Astrocyte (in vitro differentiated cells and primary cell): ENCODE results near the gene TERT. TPM values are rescaled to one million over a fixed set of nuclear protein-coding genes. Genes with fewer than 3 reads are reported as not detected.
"Not testable (repeated sequence)": the region's sequence is repeated elsewhere in the genome, so short reads cannot be mapped to it uniquely, and the experiment has no call there.

Source experiments
- DNase-seq: peaks from one replicate; pipeline ENCODE4 v3.0.0-alpha.2; 2010; ENCODE audit warnings: low read depth
- FAIRE-seq: peaks from 2 replicates; lab custom pipeline; 2011; peaks lifted over from hg19 to GRCh38; lab: Jason Lieb, UNC
- H2AFZ ChIP-seq: 2 replicates; pipeline ENCODE4 v1.6.0; 2012; ENCODE audit warnings: low read depth, low read length, inconsistent platforms
- H3K27ac ChIP-seq: 2 replicates; pipeline ENCODE4 v1.5.1; 2011; ENCODE audit warnings: low read depth, low read length, inconsistent platforms
- H3K27me3 ChIP-seq: 2 replicates; pipeline ENCODE4 v1.6.0; 2011; ENCODE audit warnings: low read length, inconsistent platforms; ENCODE audit not compliant: insufficient read depth
- H3K36me3 ChIP-seq: 2 replicates; pipeline ENCODE4 v1.5.1; 2011; ENCODE audit warnings: low read length, inconsistent platforms; ENCODE audit not compliant: insufficient read depth
- H3K4me1 ChIP-seq: 2 replicates; pipeline ENCODE4 v1.5.1; 2011; ENCODE audit warnings: low read length, inconsistent platforms; ENCODE audit not compliant: insufficient read depth
- H3K4me2 ChIP-seq: 2 replicates; pipeline ENCODE4 v1.6.0; 2012; ENCODE audit warnings: low read length, inconsistent platforms
- H3K4me3 ChIP-seq: 2 replicates; pipeline ENCODE4 v1.5.1; 2011; ENCODE audit warnings: low read depth, mild to moderate bottlenecking, low read length, inconsistent platforms; ENCODE audit not compliant: insufficient read depth
- H3K79me2 ChIP-seq: 2 replicates; pipeline ENCODE4 v1.6.0; 2012; ENCODE audit warnings: mild to moderate bottlenecking, low read length, inconsistent platforms; ENCODE audit not compliant: insufficient read depth
- H3K9ac ChIP-seq: 2 replicates; pipeline ENCODE4 v1.6.0; 2012; ENCODE audit warnings: mild to moderate bottlenecking, low read length, inconsistent platforms
- H3K9me3 ChIP-seq: 2 replicates; pipeline ENCODE4 v1.5.1; 2012; ENCODE audit warnings: low read depth, mild to moderate bottlenecking, low read length, inconsistent platforms; ENCODE audit not compliant: insufficient read depth
- H4K20me1 ChIP-seq: 2 replicates; pipeline ENCODE4 v1.6.0; 2012; ENCODE audit warnings: low read length, inconsistent platforms; ENCODE audit not compliant: insufficient read depth
- H3K27ac Mint-ChIP-seq: one replicate; pipeline ENCODE4 v1.8.0; 2021; ENCODE audit warnings: mild to moderate bottlenecking, mixed read lengths; ENCODE audit not compliant: unreplicated experiment
- H3K27me3 Mint-ChIP-seq: one replicate; pipeline ENCODE4 v1.8.0; 2021; ENCODE audit warnings: low read depth, mixed read lengths; ENCODE audit not compliant: unreplicated experiment
- H3K36me3 Mint-ChIP-seq: one replicate; pipeline ENCODE4 v1.8.0; 2021; ENCODE audit warnings: low read depth, mixed read lengths; ENCODE audit not compliant: unreplicated experiment
- H3K4me1 Mint-ChIP-seq: one replicate; pipeline ENCODE4 v1.8.0; 2021; ENCODE audit warnings: low read depth, mixed read lengths; ENCODE audit not compliant: unreplicated experiment
- H3K4me3 Mint-ChIP-seq: one replicate; pipeline ENCODE4 v1.8.0; 2021; ENCODE audit warnings: mild to moderate bottlenecking, moderate library complexity, mixed read lengths; ENCODE audit not compliant: unreplicated experiment
- H3K9me3 Mint-ChIP-seq: one replicate; pipeline ENCODE4 v1.8.0; 2021; ENCODE audit warnings: mild to moderate bottlenecking, mixed read lengths; ENCODE audit not compliant: unreplicated experiment
- CTCF ChIP-seq: IDR thresholded peaks from 2 replicates; pipeline ENCODE4 v1.5.1; 2011; ENCODE audit warnings: low read depth, mild to moderate bottlenecking, inconsistent platforms, low read length, moderate library complexity; ENCODE audit not compliant: insufficient read depth
- EZH2 ChIP-seq: IDR thresholded peaks from 2 replicates; pipeline ENCODE4 v1.6.1; 2012; ENCODE audit warnings: mild to moderate bottlenecking, low read length, inconsistent platforms; ENCODE audit not compliant: insufficient read depth
- total RNA-seq: library from RNA; stranded (reverse); gene quantifications from 2 replicates; pipeline ENCODE4 v1.2.1, GENCODE V29; 2021

The TERT gene
- total RNA-seq, 1 donor from 2014 or later, result 0.50 TPM

DNA sequence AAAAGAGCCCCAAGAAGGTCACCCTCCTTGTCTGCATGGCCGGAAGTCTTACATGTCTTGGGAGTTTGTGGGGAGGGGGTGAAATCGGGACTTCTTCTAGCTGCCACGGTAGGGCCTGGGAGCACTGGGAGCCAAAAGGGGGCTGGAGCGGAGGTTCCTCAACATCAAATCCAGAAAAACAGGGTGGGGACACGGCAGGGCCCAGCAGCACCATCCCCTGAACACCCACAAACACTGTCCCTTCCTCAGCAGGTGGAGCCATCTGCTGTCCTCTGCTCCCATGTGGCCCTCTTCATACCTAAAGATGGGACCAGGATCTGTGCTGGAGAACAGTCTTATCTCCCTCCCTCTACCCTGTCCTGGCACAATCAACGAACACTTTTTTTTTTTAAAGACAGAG lies 2.7 kb downstream of the TERT start:
- no peak overlapping the region for H3K9ac ChIP-seq
- H3K27me3 ChIP-seq, result peaks cover 9% of the 10 kb centered on the region
- H3K36me3 ChIP-seq, result no peaks in the 10 kb centered on the region
- Mint-ChIP-seq H3K36me3 (peaks cover 2% of the 10 kb centered on the region), H3K27ac (no peak overlapping the region), H3K4me3 (no peak overlapping the region), H3K27me3 (peaks cover 30% of the 10 kb centered on the region), H3K9me3 (peaks cover 3% of the 10 kb centered on the region), H3K4me1 (no peaks in the 10 kb centered on the region)
- TF ChIP-seq CTCF (no peak), EZH2 (no peak)
- no peak overlapping the region for H2AFZ ChIP-seq
- H3K27ac ChIP-seq, result no peak overlapping the region
- H4K20me1 ChIP-seq, result no peaks in the 10 kb centered on the region
- no peaks in the 10 kb centered on the region for H3K9me3 ChIP-seq
- no peaks in the 10 kb centered on the region for H3K79me2 ChIP-seq
- FAIRE-seq, result no peak
- no peaks in the 10 kb centered on the region for H3K4me1 ChIP-seq
- no peak for DNase-seq
- H3K4me2 ChIP-seq, result no peak overlapping the region
- no peak overlapping the region for H3K4me3 ChIP-seq

DNA sequence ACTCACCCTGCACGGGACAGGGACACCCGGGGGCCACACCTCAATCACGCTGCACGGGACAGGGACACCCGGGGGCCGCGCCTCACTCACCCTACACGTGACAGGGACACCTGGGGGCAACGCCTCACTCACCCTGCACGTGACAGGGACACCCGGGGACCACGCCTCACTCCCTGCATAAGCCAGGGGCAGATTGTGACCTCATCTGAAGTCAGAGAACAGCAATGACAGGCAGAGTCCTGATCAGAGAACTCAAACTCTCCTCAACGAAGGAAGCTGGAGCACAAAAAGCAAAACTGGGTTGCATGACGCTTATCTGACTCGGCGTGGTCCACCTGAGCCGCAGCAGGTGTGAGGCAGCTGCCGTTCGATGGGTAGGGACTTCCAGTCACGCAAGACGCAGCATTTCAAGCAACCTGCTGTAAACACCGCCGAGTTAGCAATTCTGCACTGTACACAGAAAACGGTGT lies 3.2 kb downstream of the TERT start:
- Mint-ChIP-seq H3K36me3 (peaks cover 2% of the 10 kb centered on the region), H3K9me3 (peaks cover 3% of the 10 kb centered on the region), H3K4me1 (no peaks in the 10 kb centered on the region), H3K27me3 (peaks cover 25% of the 10 kb centered on the region), H3K27ac (no peak overlapping the region), H3K4me3 (no peak overlapping the region)
- Histone ChIP-seq H3K9me3 (no peaks in the 10 kb centered on the region), H4K20me1 (no peaks in the 10 kb centered on the region), H3K79me2 (no peaks in the 10 kb centered on the region), H3K36me3 (no peaks in the 10 kb centered on the region), H3K9ac (no peak overlapping the region), H3K27me3 (peaks cover 9% of the 10 kb centered on the region), H3K27ac (no peak overlapping the region), H3K4me2 (no peak overlapping the region), H2AFZ (no peak overlapping the region), H3K4me3 (no peak overlapping the region), H3K4me1 (no peaks in the 10 kb centered on the region)
- no peak for FAIRE-seq
- TF ChIP-seq CTCF, result no peak
- TF ChIP-seq EZH2, result no peak
- no peak for DNase-seq

DNA sequence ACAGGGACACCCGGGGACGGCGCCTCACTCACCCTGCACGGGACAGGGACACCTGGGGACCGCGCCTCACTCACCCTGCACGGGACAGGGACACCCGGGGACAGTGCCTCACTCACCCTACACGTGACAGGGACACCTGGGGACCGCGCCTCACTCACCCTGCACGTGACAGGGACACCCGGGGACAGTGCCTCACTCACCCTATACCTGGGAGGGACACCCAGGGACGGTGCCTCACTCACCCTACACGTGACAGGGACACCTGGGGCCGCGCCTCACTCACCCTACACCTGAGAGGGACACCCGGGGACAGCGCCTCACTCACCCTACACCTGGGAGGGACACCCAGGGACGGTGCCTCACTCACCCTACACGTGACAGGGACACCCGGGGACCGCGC lies 3.9 kb downstream of the TERT start:
- H3K36me3 Mint-ChIP-seq, H3K9ac ChIP-seq, H3K79me2 ChIP-seq, H2AFZ ChIP-seq, H3K4me2 ChIP-seq, H4K20me1 ChIP-seq, H3K4me1 Mint-ChIP-seq, H3K4me3 Mint-ChIP-seq, FAIRE-seq, H3K36me3 ChIP-seq, H3K27me3 ChIP-seq, DNase-seq, H3K27ac Mint-ChIP-seq, H3K4me3 ChIP-seq, H3K4me1 ChIP-seq, H3K9me3 ChIP-seq, H3K9me3 Mint-ChIP-seq, H3K27ac ChIP-seq: not testable (repeated sequence)
- H3K27me3 Mint-ChIP-seq, result peaks cover 21% of the 10 kb centered on the region

GRCh38 chr5:1289559-1289958 lies 5.3 kb downstream of the TERT start:
- DNase-seq, H3K9me3 Mint-ChIP-seq: not testable (repeated sequence)

More at GRCh38 chr5:1289559-1289958, 5.3 kb downstream of the TERT start:
- peaks cover 20% of the 10 kb centered on the region for H3K27me3 Mint-ChIP-seq
- H3K36me3 ChIP-seq, FAIRE-seq, H3K36me3 Mint-ChIP-seq, H4K20me1 ChIP-seq, H3K4me1 ChIP-seq, H3K27ac ChIP-seq, H3K4me3 ChIP-seq, H3K79me2 ChIP-seq, H3K4me2 ChIP-seq, H2AFZ ChIP-seq, H3K27ac Mint-ChIP-seq, H3K27me3 ChIP-seq, H3K4me1 Mint-ChIP-seq, H3K9ac ChIP-seq, H3K9me3 ChIP-seq, H3K4me3 Mint-ChIP-seq: not testable (repeated sequence)
